ENCODE data around the gene IGDCC3.

Gene IGDCC3

DNA sequence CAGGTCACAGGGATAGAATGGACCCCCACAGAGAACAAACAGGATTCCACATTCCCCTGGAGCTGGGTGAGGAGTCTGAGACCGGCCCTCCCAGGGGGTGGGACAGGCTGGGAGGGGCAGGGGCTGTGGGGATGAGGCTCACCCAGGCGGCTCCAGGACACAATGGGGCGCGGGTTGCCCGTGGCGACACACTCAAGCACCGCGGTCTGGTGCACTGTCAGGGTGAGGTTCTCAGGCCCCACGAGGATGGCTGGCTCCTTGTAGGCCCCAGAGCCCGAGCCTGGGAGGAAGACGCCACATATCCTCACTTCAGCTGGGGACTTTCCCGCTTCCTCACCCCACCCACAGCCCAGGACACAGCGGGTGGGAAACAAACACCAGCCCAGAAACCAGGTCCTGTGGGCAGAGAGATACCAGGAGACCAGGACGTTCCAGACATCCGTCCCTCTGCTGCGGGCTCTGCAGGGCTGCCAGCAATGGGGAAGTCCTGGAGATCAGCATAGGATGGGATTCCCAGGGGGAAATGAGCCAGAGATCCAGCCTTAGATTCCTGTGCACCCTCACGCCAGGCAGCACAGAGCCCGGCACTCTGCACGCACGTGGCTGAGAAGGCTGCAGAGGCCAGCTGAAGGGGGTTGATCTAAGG is 43.1 kb downstream of the IGDCC3 start:
- TF ChIP-seq, protein P1, sequence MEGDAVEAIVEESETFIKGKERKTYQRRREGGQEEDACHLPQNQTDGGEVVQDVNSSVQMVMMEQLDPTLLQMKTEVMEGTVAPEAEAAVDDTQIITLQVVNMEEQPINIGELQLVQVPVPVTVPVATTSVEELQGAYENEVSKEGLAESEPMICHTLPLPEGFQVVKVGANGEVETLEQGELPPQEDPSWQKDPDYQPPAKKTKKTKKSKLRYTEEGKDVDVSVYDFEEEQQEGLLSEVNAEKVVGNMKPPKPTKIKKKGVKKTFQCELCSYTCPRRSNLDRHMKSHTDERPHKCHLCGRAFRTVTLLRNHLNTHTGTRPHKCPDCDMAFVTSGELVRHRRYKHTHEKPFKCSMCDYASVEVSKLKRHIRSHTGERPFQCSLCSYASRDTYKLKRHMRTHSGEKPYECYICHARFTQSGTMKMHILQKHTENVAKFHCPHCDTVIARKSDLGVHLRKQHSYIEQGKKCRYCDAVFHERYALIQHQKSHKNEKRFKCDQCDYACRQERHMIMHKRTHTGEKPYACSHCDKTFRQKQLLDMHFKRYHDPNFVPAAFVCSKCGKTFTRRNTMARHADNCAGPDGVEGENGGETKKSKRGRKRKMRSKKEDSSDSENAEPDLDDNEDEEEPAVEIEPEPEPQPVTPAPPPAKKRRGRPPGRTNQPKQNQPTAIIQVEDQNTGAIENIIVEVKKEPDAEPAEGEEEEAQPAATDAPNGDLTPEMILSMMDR (IDR thresholded peaks at IDR 0.05; ENCODE audit: low read depth, low read length), result no peak
- no peak overlapping the region for H3K4me3 ChIP-seq (replicated peaks in 1 of 2; ENCODE audit: low read depth in 2 of 2, low read length in 2 of 2)
- no peak for DNase-seq (ENCODE audit: low read depth in 2 of 2)

DNA sequence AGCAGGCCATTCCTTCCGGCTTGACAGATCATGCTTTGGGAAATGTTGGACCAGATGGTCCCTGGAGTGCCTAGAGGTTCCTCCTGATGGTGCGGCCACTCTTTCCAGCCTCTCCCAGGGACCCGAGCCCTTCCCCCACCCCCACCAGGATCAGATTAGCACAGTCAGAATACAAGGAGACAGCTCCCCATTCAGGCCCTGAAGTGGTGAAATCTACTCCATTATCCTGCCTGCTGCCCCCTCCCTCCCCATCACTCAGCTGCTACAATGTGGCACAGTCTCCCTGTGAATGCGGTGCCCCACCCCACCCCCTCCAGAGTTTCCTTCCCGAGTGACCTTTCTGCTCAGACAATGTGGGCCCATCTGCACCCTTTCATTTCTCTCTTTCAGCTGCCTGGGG is 43.9 kb downstream of the IGDCC3 start:
- TF ChIP-seq, protein P1 (IDR thresholded peaks at IDR 0.05; ENCODE audit: low read depth, low read length), result no peak
- no peak overlapping the region for H3K4me3 ChIP-seq (replicated peaks in 1 of 2; ENCODE audit: low read depth in 2 of 2, low read length in 2 of 2)
- no peak for DNase-seq (ENCODE audit: low read depth in 2 of 2)

GRCh38 chr15:65333148-65333820 is 44.5 kb downstream of the IGDCC3 start:
- DNase-seq (ENCODE audit: low read depth in 2 of 2), result no peak
- TF ChIP-seq, protein P1 (IDR thresholded peaks at IDR 0.05; ENCODE audit: low read depth, low read length), result no peak
- H3K4me3 ChIP-seq (replicated peaks in 1 of 2; ENCODE audit: low read depth in 2 of 2, low read length in 2 of 2), result no peak overlapping the region

DNA sequence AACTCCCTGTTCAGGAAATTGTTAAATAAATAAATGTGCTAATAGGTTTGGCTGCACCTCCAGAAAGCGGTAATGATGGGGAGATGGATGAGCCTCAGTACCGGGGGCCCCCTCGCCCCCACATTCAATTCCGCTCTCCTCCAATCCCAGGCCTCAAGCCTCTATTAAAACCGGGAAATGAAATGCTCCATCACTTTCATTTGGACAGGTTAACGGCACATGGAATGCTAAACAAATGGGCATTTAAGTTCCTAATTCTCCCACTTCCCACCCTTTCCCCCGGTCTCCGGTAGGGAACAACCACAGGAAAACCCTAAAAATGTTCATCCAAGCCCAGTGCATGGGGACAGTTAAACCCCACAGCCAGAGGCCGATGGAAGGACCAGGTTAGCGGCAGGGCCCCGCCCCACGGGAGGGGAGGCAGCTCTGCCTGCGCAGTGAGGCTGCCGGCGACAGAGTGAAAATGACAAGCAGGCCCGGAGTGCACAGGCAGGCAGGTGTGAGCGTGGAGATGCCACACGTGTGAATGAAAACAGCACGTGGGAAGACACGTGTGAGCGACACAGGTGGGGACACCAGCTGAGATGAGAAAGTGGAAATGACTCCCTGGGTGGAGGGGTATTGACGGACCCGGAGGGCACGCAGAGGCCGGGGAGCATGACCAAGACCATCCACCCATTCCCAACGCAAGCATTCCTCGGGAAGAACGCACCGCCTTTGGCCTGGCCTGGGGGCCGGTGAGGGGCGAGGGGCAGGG is 45.2 kb downstream of the IGDCC3 start:
- DNase-seq (ENCODE audit: low read depth in 2 of 2), result no peak
- no peak overlapping the region for H3K4me3 ChIP-seq (replicated peaks in 1 of 2; ENCODE audit: low read depth in 2 of 2, low read length in 2 of 2)
- TF ChIP-seq, protein P1 (IDR thresholded peaks at IDR 0.05; ENCODE audit: low read depth, low read length), result no peak

GRCh38 chr15:65331811-65332210 is 46.0 kb downstream of the IGDCC3 start:
- TF ChIP-seq, protein P1 (IDR thresholded peaks at IDR 0.05; ENCODE audit: low read depth, low read length), result no peak
- DNase-seq (ENCODE audit: low read depth in 2 of 2), result no peak
- H3K4me3 ChIP-seq (replicated peaks in 1 of 2; ENCODE audit: low read depth in 2 of 2, low read length in 2 of 2), result no peak overlapping the region

GRCh38 chr15:65330934-65331645 is 46.7 kb downstream of the IGDCC3 start:
- no peak overlapping the region for H3K4me3 ChIP-seq (replicated peaks in 1 of 2; ENCODE audit: low read depth in 2 of 2, low read length in 2 of 2)
- TF ChIP-seq, protein P1 (IDR thresholded peaks at IDR 0.05; ENCODE audit: low read depth, low read length), result no peak
- no peak for DNase-seq (ENCODE audit: low read depth in 2 of 2)
